ENCODE data around the gene GABRG3.
"Not testable (repeated sequence)": the region's sequence is repeated elsewhere in the genome, so short reads cannot be mapped to it uniquely, and the experiment has no call there.

GABRG3 gene

GRCh38 chr15:27004226-27004625 is 33.2 kb downstream of the GABRG3 start:
- not testable (repeated sequence) for DNase-seq

DNA sequence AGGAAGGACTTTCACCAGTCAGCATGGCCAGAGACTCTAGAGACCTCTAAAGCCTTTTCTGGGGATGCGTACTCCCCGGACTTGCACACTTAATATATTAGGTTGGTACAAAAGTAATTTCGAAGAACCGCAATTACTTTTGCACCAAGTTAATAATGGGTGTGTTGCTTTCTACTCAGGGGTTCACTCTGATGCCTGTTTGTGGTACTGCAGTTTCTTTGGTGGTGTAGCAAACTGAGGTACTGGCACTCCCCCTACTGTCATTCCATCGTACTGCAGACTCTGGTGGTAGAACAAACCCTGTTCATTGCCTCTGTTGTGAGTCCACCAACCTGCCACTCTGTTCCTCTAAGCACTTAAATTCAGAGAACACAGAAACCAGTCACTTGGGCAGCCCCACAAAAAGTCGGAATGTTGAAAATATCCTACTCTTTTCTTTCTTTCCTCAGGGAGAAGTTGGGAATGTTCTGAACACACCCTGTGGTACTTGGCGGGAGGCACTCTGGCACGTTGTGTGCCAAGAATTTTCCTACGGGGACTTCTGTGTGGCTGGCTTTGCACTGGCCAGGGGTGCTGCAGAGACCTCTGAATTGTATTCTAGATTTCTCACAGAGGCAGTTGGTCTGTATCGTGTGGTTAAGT is 46.3 kb downstream of the GABRG3 start:
- no peak for DNase-seq

DNA sequence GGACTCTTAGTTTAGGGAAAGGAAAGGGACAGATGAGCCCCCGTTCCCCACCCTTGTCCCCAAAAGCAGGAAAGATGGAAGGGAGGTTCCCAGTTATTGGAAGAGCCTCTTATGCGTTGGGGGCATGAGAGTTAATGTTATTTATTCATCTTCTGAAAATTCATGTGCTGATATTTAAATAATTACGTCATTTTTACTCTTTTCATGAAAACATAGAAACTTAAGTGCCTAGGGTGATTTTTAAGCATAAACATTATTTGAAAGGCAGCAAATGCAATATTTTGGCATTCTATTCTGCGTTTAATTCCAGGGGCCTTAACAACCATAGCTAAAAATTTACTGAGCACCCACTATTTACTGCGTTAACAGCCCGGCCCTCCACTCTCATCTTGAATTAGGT is 48.7 kb downstream of the GABRG3 start:
- no peak for DNase-seq

DNA sequence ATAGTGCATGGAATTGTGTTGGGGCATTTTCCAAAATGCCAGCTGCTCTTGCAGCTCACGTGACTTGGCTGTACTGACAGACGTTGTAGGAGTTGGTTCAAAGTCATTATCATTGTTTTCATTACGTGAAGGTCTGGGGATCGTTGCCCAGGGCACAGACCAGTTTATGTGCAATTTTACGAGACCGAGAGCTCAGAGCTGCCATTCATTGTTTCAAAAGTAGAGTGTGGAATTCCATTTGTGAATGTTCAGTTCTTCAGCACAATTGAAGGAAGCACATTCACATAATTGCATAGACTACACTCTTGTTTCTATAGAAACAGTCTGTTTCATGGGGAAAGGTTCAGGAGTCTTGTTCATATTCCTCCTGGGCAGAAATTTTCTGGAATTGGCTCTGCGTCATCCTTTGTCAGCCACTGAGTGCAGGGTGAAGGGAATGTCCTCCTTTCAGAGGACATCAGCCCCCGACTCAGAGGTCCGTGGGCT is 54.5 kb downstream of the GABRG3 start:
- no peak for DNase-seq

DNA sequence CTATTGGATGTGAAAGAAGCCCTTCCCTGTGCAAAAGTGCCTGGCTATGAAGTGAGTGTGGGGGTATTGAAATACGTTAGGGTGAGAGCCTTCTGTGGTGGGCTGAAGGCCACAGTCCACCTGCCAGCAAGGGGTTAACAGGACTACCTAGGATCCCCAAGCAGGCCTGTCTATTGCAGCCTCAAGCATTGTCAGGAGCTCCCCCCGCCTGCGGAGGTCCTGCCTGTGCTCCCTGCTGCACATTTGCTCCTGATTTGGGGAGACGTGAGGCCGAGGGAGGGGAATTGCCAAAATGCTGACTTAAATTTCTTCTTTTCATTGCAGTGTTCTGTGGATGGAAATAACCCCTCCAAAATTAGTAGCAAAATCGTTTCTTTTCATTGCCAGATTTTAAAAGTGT is 56.2 kb downstream of the GABRG3 start:
- no peak for DNase-seq

DNA sequence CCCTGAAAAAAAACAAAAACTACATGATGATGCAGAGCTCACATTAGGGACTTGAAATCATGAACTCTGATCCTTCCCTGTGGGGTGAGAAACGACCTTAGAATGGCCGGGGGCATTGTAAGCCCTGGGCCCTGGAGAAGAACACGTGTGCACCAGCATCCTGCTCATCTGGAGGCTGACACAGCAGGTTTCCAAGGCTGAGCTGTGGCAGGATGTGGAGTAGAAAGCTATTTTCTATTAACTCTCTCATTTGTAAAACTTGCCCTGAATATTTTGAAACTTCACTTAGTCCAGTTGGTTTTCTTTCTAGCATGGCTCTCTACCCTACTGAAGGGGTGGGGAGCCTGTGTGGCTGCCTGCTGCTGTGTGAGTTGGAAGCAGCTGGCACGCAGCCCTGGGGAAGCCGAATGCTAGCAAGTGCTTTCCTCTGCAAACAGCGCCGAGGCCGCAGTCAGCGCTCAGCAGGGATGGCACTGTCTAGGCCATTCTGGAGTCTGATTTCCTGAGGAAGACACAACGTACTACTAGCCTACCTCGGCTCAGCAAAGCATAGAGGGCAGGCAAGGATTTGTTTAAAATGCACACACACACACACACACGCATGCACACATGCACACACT is 58.0 kb downstream of the GABRG3 start:
- DNase-seq, result no peak

DNA sequence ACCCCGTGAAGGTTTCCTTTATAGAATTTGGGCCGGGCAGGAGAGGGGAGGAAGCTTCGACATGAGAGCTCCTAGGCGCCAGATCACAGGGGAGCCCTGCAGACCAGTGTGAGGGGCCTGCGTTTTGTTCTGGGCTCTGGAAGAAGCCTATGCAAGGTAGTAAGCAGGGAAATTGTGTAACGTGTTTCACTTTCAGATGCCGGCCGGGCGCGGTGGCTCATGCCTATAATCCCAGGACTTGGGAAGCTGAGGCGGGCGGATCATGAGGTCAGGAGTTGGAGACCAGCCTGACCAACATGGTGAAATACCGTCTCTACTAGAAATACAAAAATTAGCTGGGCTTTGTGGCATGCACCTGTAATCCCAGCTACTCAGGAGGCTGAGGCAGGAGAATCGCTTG is 65.2 kb downstream of the GABRG3 start:
- no peak for DNase-seq

GRCh38 chr15:27037501-27037900 is 66.5 kb downstream of the GABRG3 start:
- no peak for DNase-seq

DNA sequence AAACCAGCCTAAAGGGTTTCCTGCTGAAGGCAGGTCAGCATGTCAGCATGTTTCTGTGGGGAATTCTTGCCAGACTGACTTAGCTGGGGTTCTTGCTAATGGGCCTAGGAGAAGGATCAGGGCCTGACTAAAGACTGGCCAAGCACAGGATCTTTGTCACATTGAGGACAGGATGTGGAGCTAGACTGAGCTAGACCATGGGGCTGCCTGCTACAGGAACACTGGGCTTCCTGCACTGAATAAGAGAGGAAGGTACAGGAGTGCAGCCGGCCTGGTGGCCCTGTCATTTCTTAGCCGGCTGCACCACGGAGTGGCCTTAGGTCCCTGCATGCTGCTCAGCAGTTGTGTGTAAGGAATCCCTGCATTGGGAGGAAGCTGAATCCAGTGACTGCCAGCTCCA is 68.2 kb downstream of the GABRG3 start:
- no peak for DNase-seq

GRCh38 chr15:27042230-27042629 is 71.2 kb downstream of the GABRG3 start:
- no peak for DNase-seq

DNA sequence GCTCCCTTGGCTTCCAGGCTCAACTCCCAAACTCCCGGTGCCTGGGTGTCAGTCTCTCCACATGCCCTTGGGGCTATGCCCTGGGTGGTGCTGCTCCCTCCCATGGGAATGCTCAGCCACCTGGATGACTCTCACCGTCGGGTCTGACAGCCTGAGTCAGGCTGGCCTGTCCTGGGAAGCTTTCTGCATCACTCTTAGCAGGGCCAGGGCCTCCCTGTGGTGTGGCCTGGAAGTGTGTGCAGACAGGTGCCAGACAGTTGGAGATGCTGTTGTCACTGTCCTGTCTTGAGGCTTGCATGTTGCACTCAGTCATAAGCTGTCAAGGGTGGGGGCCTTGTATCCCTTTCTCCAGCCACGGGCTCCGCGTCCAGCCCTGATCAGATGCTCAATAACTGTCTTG is 71.7 kb downstream of the GABRG3 start:
- no peak for DNase-seq

DNA sequence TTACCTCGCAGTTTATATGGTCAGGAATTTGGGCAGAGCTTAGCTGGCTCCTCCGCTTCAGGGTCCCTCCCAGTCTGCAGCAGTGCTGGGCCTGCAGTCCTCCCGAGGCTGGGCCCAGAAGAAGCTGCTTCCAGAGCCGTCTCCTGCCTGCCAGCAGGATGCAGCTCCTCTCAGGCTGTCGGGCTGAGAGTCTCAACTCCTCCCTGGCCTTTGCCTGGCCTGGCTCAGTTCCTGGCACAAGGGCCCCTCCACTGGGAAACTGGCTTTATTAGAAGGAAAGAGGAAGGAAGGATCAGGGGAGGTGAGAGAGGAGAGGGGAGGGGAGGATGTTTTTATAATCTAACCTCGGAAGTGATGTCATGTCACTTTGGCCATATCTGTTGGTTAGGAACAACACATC is 72.8 kb downstream of the GABRG3 start:
- no peak for DNase-seq

DNA sequence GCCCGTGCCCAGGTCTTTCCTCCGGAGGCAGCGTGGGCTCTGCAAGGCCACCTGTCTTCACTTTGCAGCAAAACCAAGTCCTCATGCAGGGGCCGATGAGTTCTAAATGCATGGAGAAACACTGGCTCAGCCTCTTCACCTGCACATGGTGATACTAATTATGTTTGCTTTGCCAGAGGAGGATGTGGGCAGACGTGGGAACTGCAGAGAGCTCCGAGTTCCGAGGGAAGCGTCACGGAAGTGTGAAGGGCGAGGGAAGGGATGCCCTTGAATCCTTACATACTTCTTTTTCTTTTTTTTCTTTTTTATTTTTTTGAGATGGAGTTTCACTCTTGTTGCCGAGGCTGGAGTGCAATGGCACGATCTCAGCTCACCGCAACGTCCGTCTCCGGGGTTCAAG is 74.8 kb downstream of the GABRG3 start:
- DNase-seq, result no peak

DNA sequence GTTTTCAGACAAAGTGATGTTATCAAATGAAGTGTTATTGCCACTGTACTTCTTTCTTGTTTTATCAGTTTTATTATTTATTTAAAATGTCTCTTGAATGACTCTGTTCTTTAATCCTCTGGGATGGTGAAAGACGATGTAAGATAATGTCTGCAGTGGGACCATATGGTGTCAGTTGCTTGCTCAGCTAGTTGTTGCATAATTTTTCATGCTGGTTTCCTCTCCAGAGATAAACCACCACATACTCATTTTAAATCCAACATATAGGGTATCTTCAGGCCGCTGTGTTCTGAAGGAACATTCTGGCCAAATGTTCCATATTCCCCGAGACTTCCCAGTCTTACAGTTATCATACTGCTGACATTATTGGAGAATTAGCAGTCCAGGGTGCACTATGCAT is 75.9 kb downstream of the GABRG3 start:
- DNase-seq, result no peak

DNA sequence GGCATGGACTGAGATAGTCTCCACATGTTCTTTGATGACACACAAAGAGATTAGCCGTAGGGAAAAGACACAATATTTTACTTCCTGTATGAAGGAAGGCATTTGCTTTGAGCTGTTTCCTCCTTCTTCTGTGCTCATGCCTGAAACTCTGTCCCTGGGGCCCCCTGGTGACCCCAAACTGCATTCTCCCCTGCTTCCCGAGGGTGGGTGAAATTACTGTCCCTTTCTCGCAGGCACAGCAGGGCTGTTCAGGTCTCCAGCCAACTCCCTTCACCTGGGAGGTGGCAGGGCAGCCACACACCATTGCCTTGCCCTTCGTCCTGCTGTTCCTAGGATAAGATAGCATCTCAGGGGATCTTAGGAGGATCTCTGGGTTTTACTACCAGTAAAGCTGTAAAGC is 79.2 kb downstream of the GABRG3 start:
- DNase-seq, result no peak

- no peak for DNase-seq
These were observed 83.4 kb downstream of the GABRG3 start for GRCh38 chr15:27054426-27054825.

DNA sequence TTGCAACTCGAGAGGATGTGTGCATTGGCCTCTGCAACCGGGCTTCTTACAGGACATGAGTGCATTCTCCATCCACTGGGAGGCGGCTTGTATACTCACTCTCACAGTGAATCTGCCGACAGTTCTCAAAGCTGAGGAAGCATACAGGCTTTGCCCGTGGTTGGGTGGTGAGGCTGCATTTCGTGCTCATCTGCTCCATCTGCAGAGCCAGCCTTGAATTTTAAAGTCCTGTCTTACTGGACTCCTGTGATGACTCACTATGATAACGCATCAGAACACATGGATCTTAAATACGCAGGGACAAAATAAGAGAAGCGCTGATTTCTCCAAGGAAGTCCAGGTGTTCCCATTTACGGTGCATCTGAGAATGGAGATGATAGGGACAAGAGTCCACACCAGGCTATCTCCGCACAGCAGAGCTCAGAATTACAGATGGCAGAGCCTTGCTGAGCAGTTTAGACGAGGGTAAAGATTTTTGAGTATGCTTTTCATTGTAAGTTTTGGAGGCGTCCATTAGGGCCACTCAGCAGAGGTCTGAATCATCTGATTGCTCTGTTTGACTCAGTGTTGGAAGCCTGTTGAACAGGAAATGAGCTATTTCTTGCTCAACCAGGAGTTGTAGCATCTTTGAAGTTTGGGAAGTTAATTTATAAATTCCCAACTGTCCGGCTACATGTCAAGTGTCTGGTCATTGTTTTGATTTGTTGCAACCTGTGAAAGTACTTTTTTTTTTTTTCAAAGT is 87.1 kb downstream of the GABRG3 start:
- DNase-seq, result no peak

GRCh38 chr15:27058939-27059338 is 88.0 kb downstream of the GABRG3 start:
- DNase-seq, result no peak

DNA sequence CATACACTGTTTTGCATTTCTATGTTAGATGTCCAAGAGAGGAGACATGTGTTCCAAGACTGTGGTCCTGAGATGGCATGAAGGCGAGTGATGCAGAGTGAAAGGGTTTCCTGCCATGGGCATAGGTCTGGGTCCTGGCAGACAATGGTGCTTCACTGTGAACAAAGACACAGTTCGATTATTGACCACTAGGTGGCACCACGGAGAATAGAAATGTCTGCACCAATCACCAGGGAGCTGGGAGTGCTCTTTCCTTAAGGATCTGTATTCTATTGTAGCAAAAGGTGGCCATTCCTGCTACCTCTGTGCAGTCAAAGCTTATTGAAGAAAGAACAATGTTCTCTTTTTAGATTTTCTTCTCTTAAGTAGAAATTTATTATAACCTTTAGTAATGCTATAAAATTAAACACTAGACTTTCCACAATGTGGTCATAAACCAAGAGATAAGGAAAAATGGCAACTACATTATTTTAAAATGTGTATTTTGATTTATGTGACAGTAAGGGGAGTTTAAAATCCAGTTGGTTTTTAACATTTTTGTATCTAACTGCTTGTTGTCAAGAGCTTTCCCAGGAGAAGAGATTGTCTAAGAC is 88.7 kb downstream of the GABRG3 start:
- no peak for DNase-seq

DNA sequence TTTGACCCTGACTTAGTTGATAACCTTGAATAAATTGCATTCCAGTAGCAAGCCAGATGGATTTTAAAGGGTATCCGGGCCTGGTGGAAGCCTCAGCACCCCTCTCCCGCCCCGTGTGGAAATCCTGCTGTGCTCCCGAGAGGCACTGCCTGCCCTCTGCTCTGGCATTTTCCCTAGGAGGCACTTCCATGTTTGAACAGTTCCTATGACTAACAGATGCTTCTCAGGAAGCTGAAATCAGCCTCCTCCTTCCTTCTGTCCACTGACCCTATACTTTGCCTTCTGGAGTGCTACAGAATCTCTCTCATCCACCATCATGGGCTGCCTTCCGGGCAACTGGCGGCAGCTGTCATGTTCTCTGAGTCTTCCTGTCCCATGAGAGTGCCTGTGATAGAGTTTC is 90.8 kb downstream of the GABRG3 start:
- no peak for DNase-seq

DNA sequence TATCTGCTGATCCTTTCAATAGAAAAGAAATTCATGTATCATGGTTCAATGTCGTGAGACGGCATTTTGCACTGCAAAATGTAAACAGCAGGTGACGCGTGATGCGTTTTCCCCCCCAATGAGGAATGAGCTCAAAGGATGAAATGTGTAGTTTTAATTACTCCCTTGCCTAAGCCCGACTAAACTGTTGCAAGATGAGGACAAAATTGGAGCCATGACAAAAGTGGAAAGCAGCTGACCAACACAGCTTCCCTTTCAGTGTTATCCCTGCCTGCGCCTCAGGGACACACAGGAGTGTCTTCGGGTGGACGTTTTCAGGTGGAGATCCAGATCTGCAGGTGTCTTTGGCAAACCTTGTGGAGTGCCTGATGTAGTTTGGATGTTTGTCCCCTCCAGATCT is 92.0 kb downstream of the GABRG3 start:
- DNase-seq, result no peak

- no peak for DNase-seq
These were observed 93.1 kb downstream of the GABRG3 start for GRCh38 chr15:27064080-27064479.

GRCh38 chr15:27065151-27065550 is 94.2 kb downstream of the GABRG3 start:
- DNase-seq, result no peak

GRCh38 chr15:27065785-27066184 is 94.8 kb downstream of the GABRG3 start:
- DNase-seq, result no peak

Data from activated CD8-positive, alpha-beta memory T cell treated with anti-CD3 and anti-CD28 coated beads for 24 hours (primary cell).